ENCODE results near the gene SCAF4.

DNA sequence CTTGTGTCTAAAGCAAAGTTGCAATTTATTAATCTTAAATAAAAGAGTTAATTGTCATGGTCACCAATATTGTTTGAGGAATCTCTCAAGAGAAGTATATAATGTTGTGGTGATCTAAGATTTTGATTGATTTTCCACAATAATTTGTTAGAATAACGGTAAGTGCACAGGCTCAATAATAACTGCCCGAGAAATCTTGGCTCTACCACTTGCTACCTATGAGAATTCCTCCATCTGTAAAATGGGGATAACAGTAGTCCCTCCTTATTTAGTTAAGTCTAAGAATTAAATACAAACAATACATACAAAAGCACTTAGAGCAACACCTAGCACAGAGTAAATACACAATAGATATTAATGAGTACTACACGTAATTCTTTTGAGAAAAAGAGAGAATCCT, 18.8 kb downstream of the SCAF4 start:
- TF ChIP-seq, protein P1, sequence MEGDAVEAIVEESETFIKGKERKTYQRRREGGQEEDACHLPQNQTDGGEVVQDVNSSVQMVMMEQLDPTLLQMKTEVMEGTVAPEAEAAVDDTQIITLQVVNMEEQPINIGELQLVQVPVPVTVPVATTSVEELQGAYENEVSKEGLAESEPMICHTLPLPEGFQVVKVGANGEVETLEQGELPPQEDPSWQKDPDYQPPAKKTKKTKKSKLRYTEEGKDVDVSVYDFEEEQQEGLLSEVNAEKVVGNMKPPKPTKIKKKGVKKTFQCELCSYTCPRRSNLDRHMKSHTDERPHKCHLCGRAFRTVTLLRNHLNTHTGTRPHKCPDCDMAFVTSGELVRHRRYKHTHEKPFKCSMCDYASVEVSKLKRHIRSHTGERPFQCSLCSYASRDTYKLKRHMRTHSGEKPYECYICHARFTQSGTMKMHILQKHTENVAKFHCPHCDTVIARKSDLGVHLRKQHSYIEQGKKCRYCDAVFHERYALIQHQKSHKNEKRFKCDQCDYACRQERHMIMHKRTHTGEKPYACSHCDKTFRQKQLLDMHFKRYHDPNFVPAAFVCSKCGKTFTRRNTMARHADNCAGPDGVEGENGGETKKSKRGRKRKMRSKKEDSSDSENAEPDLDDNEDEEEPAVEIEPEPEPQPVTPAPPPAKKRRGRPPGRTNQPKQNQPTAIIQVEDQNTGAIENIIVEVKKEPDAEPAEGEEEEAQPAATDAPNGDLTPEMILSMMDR (IDR thresholded peaks at IDR 0.05; ENCODE audit: control extremely low read depth in 1 of 3, insufficient read depth in 1 of 3, low read depth in 1 of 3, low read length in 3 of 3), result no peak
- TF ChIP-seq SIRT6 (IDR thresholded peaks at IDR 0.05; ENCODE audit: low read length), result no peak
- TF ChIP-seq EP300 (IDR thresholded peaks at IDR 0.05; ENCODE audit: borderline replicate concordance in 1 of 2, low read depth in 2 of 2, low read length in 2 of 2), result no peak
- no peak for TF ChIP-seq GTF2F1 (IDR thresholded peaks at IDR 0.05; ENCODE audit: borderline replicate concordance, low read depth, low read length)
- TF ChIP-seq SIX5 (IDR thresholded peaks at IDR 0.05; ENCODE audit: low read depth, low read length), result no peak
- TF ChIP-seq EGR1 (IDR thresholded peaks at IDR 0.05; ENCODE audit: borderline replicate concordance, low read depth, low read length), result no peak
- no peak for TF ChIP-seq NRF1 (IDR thresholded peaks at IDR 0.05; ENCODE audit: low read depth, low read length)
- no peak for TF ChIP-seq EZH2 (IDR thresholded peaks at IDR 0.05; ENCODE audit: low read depth, low read length, severe bottlenecking)
- no peak for TF ChIP-seq POU5F1 (IDR thresholded peaks at IDR 0.05; ENCODE audit: low read depth, low read length)
- TF ChIP-seq TAF1 (IDR thresholded peaks at IDR 0.05; ENCODE audit: low read depth, low read length), result no peak
